ENCODE measurements around the gene TNNI3K.

Gene TNNI3K

DNA sequence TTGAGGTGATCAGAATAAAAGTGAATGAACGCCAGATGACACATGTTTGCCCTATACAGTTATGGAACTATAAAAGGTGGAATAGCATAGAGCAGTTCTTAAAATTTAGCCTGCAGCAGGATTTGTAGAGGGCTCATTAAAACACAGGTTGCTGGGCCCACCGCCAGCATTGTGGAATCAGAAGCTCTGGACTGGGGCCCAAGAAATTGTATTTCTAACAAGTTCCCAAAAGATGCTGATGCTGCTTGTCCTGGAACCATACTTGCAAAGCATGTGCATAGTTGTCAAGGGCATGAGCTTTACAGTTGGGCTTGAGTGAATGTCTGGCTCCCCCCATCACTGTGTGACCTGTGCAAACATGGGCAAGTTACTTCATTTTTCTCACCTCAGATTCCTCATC is 314.7 kb downstream of the TNNI3K start:
- Histone ChIP-seq H3K27ac (no peak overlapping the region), H3K27me3 (replicated peaks) (no peaks in the 10 kb centered on the region), H3K36me3 (replicated peaks) (no peaks in the 10 kb centered on the region), H3K4me3 (ENCODE audit: low read depth, low read length) (no peak overlapping the region)
- in situ Hi-C loops (cut with HindIII; ENCODE audit: low pct_ligation_motif_present, low sequenced_read_pairs) = no loop called here
- no peak for TF ChIP-seq CTCF (IDR thresholded peaks at IDR 0.05; ENCODE audit: low read depth, low read length, missing control alignments)
- DNase-seq = no peak

DNA sequence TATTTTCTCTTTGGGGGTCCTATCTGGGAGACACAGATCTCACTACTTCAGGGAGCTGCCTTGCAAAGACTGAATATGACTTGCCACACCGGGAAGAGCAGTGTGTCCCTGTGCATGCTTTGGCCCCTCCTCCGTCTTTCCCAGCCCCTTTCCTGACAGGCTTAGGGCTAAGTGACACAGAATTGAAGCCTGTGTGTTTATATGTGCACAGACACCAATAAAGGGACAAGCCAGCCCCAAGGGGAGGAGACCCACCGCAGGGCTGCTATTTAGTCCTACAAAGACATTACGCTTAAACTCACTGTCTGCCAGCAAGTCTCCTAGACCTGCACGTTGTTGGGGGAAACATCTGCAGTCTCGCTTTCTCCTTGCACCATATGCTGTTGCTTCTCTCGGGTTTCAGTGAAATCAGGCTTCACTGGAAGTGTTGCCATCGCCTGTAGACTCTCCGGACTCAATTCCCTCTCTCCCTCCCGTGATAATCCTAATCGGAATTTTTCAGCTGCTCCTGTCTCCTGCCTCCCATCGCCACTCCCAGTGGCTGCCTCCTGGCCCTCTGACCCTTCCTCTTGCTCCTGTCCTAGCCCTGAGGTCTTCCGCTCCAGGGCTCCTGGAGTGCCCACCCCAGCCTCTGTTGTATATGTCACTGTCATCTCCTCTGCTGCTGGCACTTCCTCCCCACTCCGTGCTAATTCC is 335.8 kb downstream of the TNNI3K start:
- H3K27ac ChIP-seq = no peak overlapping the region
- TF ChIP-seq CTCF (IDR thresholded peaks at IDR 0.05; ENCODE audit: low read depth, low read length, missing control alignments) = no peak
- H3K36me3 ChIP-seq (replicated peaks) = no peaks in the 10 kb centered on the region
- no peak overlapping the region for H3K4me3 ChIP-seq (ENCODE audit: low read depth, low read length)
- DNase-seq = no peak
- no peaks in the 10 kb centered on the region for H3K27me3 ChIP-seq (replicated peaks)
- in situ Hi-C loops (cut with HindIII; ENCODE audit: low pct_ligation_motif_present, low sequenced_read_pairs) = no loop called here

- H3K27me3 ChIP-seq (replicated peaks) = no peaks in the 10 kb centered on the region
- no peaks in the 10 kb centered on the region for H3K36me3 ChIP-seq (replicated peaks)
- no peak for DNase-seq
- no peak overlapping the region for H3K27ac ChIP-seq
- in situ Hi-C loops (cut with HindIII; ENCODE audit: low pct_ligation_motif_present, low sequenced_read_pairs) = no loop called here
- no peak overlapping the region for H3K4me3 ChIP-seq (ENCODE audit: low read depth, low read length)
- TF ChIP-seq CTCF (IDR thresholded peaks at IDR 0.05; ENCODE audit: low read depth, low read length, missing control alignments) = no peak
These were observed 336.3 kb downstream of the TNNI3K start for GRCh38 chr1:74571493-74571800.

DNA sequence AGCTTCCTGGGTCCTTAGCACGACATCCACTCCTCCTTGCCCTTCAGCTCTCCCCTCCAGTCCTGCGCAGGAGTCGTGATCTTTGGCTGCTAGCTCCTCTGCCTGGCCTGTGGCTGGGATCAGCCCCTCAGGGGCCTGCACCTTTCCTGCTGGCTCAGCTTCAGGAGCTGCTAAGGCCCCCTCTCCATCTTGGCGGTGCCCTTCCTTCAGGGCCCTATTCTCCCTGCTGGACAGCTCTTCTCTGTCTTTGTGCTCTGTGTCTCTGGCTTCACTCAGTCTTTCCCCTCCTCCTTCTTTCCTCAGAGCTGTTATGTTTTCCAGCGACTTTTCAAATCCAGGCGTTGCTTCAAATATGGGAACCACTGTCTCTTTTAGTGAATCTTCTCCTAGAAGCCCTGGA is 336.7 kb downstream of the TNNI3K start:
- TF ChIP-seq CTCF (IDR thresholded peaks at IDR 0.05; ENCODE audit: low read depth, low read length, missing control alignments) = no peak
- no peak overlapping the region for H3K4me3 ChIP-seq (ENCODE audit: low read depth, low read length)
- in situ Hi-C loops (cut with HindIII; ENCODE audit: low pct_ligation_motif_present, low sequenced_read_pairs) = no loop called here
- H3K27me3 ChIP-seq (replicated peaks) = no peaks in the 10 kb centered on the region
- no peak for DNase-seq
- H3K36me3 ChIP-seq (replicated peaks) = no peaks in the 10 kb centered on the region
- no peak overlapping the region for H3K27ac ChIP-seq

- no peak for DNase-seq
- H3K27ac ChIP-seq = no peak overlapping the region
- H3K4me3 ChIP-seq (ENCODE audit: low read depth, low read length) = no peak overlapping the region
- H3K27me3 ChIP-seq (replicated peaks) = no peaks in the 10 kb centered on the region
- no peaks in the 10 kb centered on the region for H3K36me3 ChIP-seq (replicated peaks)
- no peak for TF ChIP-seq CTCF (IDR thresholded peaks at IDR 0.05; ENCODE audit: low read depth, low read length, missing control alignments)
- in situ Hi-C loops (cut with HindIII; ENCODE audit: low pct_ligation_motif_present, low sequenced_read_pairs) = no loop called here
These were observed 342.9 kb downstream of the TNNI3K start for GRCh38 chr1:74578101-74578500.

DNA sequence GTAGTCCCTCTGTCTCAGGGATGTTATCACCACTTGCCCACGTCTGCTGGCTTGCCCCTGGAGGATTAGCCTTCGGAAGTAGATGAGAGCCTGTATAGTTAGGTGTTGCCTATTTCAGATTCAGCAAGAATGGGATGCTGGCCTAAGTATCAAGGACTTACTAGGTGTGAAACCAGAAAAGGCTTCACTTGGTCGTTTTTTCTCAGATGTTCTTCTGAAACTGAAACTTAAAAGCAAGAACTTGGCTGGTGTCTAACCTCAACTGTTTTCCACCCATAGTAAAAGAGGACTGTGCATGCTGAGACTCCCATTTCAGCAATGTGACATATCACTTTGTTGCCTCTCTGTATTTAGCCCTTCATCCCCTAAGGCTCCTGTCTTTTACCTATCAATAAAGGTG is 344.2 kb downstream of the TNNI3K start:
- Histone ChIP-seq H3K4me3 (ENCODE audit: low read depth, low read length) (no peak overlapping the region), H3K27me3 (replicated peaks) (no peaks in the 10 kb centered on the region), H3K36me3 (replicated peaks) (no peaks in the 10 kb centered on the region), H3K27ac (no peak overlapping the region)
- no peak for DNase-seq
- TF ChIP-seq CTCF (IDR thresholded peaks at IDR 0.05; ENCODE audit: low read depth, low read length, missing control alignments) = no peak
- in situ Hi-C loops (cut with HindIII; ENCODE audit: low pct_ligation_motif_present, low sequenced_read_pairs) = no loop called here

Data from brain microvascular endothelial cell (primary cell).